Measurements from ENCODE around the gene RAB5A. TPM values are rescaled to one million over a fixed set of nuclear protein-coding genes. Genes with fewer than 3 reads are reported as not detected.
"Not testable (repeated sequence)": the region's sequence is repeated elsewhere in the genome, so short reads cannot be mapped to it uniquely, and the experiment has no call there.

Gene RAB5A
- total RNA-seq, 6 experiments from 2014 or later, result 23.9 to 44.1 (median 30.8) TPM

DNA sequence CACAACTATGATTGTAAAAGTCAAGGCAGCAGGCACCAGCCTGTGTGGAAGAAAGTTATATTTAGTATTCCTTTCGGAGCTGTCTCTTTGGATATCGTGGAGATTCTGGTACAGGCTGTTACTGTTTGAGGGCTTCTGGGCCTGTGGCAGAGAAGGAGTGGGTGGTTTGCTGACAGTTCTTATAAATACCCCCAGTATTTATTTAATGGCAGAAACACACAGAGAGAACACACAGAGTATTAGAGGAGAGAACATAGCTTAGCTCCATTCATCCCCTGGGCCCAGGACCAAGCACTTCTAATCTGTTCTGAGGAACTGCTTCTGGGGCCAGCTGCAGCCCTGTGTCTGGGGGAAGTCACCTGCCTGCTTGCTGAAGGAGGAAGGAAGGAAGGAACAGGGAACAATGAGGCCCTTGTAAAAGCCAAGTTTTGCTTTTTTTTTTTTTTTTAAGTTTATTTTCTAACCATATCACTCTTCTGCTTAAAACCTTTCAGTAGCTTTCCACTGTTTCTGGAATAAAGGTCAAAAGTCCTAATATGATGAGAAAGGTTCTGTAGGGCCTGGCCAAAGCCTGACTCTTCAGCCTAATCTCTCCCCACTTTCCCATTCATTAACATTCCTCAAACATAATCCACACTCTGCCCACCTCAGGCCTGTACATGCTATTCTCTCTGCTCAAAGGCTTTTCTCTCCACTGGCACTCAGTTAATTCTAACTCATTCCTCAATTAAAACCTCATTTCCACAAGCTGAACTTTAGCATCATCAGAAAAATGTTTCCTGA lies 76.9 kb downstream of the RAB5A start:
- no peaks in the 10 kb centered on the region for H3K27me3 ChIP-seq
- WGBS (ENCODE audit: insufficient coverage, low coverage, low lambda C conversion rate, missing lambda C conversion rate), result 40% methylated on average over 2 of the region's 2 CpGs
- no peak overlapping the region for H3K4me3 ChIP-seq
- no peaks in the 10 kb centered on the region for H3K4me1 ChIP-seq
- H3K27ac ChIP-seq, result no peak overlapping the region
- intact Hi-C loops (cut with DNase I), result no loop called here
- TF ChIP-seq POLR2A (IDR thresholded peaks at IDR 0.05), result no peak
- TF ChIP-seq, protein P1, sequence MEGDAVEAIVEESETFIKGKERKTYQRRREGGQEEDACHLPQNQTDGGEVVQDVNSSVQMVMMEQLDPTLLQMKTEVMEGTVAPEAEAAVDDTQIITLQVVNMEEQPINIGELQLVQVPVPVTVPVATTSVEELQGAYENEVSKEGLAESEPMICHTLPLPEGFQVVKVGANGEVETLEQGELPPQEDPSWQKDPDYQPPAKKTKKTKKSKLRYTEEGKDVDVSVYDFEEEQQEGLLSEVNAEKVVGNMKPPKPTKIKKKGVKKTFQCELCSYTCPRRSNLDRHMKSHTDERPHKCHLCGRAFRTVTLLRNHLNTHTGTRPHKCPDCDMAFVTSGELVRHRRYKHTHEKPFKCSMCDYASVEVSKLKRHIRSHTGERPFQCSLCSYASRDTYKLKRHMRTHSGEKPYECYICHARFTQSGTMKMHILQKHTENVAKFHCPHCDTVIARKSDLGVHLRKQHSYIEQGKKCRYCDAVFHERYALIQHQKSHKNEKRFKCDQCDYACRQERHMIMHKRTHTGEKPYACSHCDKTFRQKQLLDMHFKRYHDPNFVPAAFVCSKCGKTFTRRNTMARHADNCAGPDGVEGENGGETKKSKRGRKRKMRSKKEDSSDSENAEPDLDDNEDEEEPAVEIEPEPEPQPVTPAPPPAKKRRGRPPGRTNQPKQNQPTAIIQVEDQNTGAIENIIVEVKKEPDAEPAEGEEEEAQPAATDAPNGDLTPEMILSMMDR (IDR thresholded peaks at IDR 0.05), result no peak
- peak in 2 of 3 donors; percentile 38 to 58 for DNase-seq
- peak; percentile 57 to 95 (median 82) for ATAC-seq
- H3K36me3 ChIP-seq, result no peaks in the 10 kb centered on the region
- H3K9me3 ChIP-seq, result no peaks in the 10 kb centered on the region

DNA sequence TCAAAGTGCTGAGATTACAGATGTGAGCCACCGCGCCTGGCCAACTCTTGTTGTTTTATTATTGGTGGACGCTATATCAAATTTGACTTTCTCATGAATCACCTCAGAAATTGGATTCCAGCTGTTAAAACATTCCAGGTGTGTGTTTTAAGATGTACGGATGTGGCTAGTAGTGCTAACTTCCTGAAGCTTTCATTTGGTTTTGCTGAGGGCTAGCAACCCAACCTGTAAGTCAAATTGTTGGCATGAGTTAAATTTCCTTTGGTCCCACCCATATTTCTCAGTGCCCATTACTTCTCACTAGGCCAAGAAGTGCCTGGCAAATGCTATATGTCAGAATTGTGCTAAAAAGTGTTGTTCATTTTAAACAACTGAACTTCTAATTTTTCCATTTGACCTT lies 80.2 kb downstream of the RAB5A start:
- no peak overlapping the region for H3K4me3 ChIP-seq
- DNase-seq (no peak), ATAC-seq (no peak)
- TF ChIP-seq, protein P1 (IDR thresholded peaks at IDR 0.05), result no peak
- H3K9me3 ChIP-seq, result no peaks in the 10 kb centered on the region
- intact Hi-C loops (cut with DNase I), result no loop called here
- H3K27me3 ChIP-seq, result no peaks in the 10 kb centered on the region
- no peak overlapping the region for H3K27ac ChIP-seq
- no peaks in the 10 kb centered on the region for H3K4me1 ChIP-seq
- H3K36me3 ChIP-seq, result no peaks in the 10 kb centered on the region
- 84% methylated on average over 4 of the region's 4 CpGs for WGBS (ENCODE audit: insufficient coverage, low coverage, low lambda C conversion rate, missing lambda C conversion rate)

DNA sequence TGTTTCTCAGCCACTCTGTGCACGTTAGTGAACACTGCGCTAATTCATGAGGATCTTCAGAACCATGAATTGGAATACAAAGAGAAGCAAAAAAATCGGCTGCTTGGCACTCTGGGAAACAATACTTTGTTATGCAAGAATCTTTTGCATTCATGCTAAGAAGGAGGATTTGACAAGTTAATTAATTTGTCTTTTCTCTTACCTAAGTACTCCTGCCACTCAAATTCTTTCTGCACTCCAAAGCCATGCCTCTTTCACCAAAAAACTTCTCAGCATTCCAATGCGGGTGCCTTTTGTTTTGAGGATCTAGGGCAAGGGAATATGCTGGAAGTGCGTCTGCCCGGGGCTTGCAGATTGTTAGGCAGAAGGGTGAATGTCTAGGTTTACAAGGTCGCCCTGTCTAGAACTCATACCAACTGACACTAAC lies 82.0 kb downstream of the RAB5A start:
- Histone ChIP-seq H3K27ac (no peak overlapping the region), H3K9me3 (no peaks in the 10 kb centered on the region), H3K27me3 (no peaks in the 10 kb centered on the region), H3K4me3 (no peak overlapping the region), H3K36me3 (no peaks in the 10 kb centered on the region), H3K4me1 (no peaks in the 10 kb centered on the region)
- TF ChIP-seq, protein P1 (IDR thresholded peaks at IDR 0.05), result no peak
- DNase-seq (no peak), ATAC-seq (no peak)
- WGBS (ENCODE audit: insufficient coverage, low coverage, low lambda C conversion rate, missing lambda C conversion rate), result 86% methylated on average over 7 of the region's 7 CpGs
- intact Hi-C loops (cut with DNase I), result no loop called here

DNA sequence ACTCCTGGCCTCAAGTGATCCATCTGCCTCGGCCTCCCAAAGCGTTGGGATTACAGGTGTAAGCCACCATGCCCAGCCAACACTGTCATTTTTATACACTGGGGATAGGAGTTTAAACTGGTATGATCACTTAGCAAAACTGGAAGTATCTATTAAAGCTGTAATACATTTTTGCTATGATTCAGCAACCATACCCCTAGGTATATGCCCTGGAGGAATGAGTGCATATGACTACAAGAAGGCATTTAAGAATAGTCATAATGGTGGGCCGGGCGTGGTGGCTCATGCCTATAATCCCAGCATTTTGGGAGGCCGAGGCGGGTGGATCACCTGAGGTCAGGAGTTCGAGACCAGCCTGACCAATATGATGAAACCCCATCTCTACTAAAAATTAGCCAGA lies 85.0 kb downstream of the RAB5A start:
- ATAC-seq; intact Hi-C loops (cut with DNase I); H3K4me1 ChIP-seq; H3K9me3 ChIP-seq; H3K4me3 ChIP-seq; H3K27me3 ChIP-seq; H3K36me3 ChIP-seq; H3K27ac ChIP-seq; DNase-seq: not testable (repeated sequence)
- WGBS (ENCODE audit: insufficient coverage, low coverage, low lambda C conversion rate, missing lambda C conversion rate), result 98% methylated on average over 7 of the region's 7 CpGs

Small RNA genes within 50 kb of the gene (small RNA-seq; reads per million reads assigned to genes)
- gene RNU4-85P (0 reads per million in 2 experiments), gene RPL39P18 (0 reads per million in 2 experiments)

Other genes with a start within 250 kb of the RAB5A start
- 1 to 10 TPM in 1 of 6 experiments, under 1 TPM in 1, not detected in 4; 0.70 to 1.3 TPM for gene EFHB, start 12.9 kb upstream of the RAB5A start, total RNA-seq
- gene PP2D1, start 65.2 kb downstream of the RAB5A start, total RNA-seq, result not detected
- gene KAT2B, start 93.3 kb downstream of the RAB5A start, total RNA-seq, result 10 to 100 TPM; 25.6 to 35.7 (median 30.3) TPM
- 1 to 10 TPM in 1 of 6 experiments, under 1 TPM in 5; 0.20 to 1.1 (median 0.58) TPM for gene SGO1, start 239.1 kb downstream of the RAB5A start, total RNA-seq

Data from right lobe of liver (tissue), 6 donors.